ENCODE results near the gene APOB. TPM values are rescaled to one million over a fixed set of nuclear protein-coding genes. Genes with fewer than 3 reads are reported as not detected.
A peak's percentile ranks its signal among the peaks of the same experiment; 100 is the strongest.

APOB gene
- total and polyA plus RNA-seq, 2 of the 13 experiments (the other 11 are each of a cell fraction or from before 2014, with no cell fraction given), result 1,569 to 2,515 TPM

DNA sequence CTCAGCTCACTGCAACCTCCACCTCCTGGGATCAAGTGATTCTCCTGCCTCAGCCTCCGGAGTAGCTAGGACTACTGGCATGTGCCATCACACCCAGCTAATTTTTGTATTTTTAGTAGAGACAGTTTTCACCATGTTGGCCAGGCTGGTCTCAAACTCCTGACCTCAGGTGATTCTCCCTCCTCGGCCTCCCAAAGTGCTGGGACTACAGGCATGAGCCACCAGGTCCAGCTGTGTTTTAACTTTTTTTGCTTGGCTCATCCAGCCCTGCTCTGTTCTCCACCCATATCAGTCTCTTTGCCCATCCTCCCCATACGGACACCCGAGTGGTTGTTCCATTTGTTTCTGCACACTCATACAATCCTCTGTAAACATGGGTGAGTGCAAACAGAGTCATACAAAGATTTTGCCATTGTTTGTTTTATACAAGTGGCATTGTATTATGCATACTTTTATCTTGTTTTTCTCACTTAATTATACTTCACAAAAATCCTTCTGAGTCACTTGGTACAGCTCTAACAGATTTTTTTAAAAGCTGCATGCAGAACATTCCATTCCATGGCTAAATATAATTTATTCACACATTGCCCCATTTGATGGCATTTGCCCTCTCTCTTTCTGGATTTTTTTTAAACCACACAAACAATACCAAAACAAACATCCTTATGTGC, 5.3 kb downstream of the APOB start (continued):
- TF ChIP-seq ARID4A (CRISPR knock-in tag; IDR thresholded peaks at IDR 0.05; ENCODE audit: borderline replicate concordance), result 0 out of 2 replicates have a peak, but pooled peaks have one; percentile 8
- no peak for TF ChIP-seq ZNF576 (CRISPR knock-in tag; IDR thresholded peaks at IDR 0.05)
- TF ChIP-seq, protein P1, sequence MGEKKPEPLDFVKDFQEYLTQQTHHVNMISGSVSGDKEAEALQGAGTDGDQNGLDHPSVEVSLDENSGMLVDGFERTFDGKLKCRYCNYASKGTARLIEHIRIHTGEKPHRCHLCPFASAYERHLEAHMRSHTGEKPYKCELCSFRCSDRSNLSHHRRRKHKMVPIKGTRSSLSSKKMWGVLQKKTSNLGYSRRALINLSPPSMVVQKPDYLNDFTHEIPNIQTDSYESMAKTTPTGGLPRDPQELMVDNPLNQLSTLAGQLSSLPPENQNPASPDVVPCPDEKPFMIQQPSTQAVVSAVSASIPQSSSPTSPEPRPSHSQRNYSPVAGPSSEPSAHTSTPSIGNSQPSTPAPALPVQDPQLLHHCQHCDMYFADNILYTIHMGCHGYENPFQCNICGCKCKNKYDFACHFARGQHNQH (CRISPR knock-in tag; IDR thresholded peaks at IDR 0.05), result no peak
- peak; percentile 57; the same call in 1 of the 2 replicates for TF ChIP-seq TBX2 (CRISPR knock-in tag; IDR thresholded peaks at IDR 0.05; ENCODE audit: borderline replicate concordance)
- no peak for TF ChIP-seq ZNF614 (CRISPR knock-in tag; IDR thresholded peaks at IDR 0.05; ENCODE audit: borderline replicate concordance)
- TF ChIP-seq ZNF850 (CRISPR knock-in tag; conservative IDR thresholded peaks at IDR 0.05), result no peak
- TF ChIP-seq ZNF335 (CRISPR knock-in tag; IDR thresholded peaks at IDR 0.05), result no peak
- TF ChIP-seq PAWR (CRISPR knock-in tag; IDR thresholded peaks at IDR 0.05; ENCODE audit: borderline replicate concordance), result no peak
- no peak for TF ChIP-seq PRDM4 (CRISPR knock-in tag; IDR thresholded peaks at IDR 0.05; ENCODE audit: borderline replicate concordance)
- no peak for TF ChIP-seq ZMAT3 (CRISPR knock-in tag; conservative IDR thresholded peaks at IDR 0.05)
- TF ChIP-seq IRX3 (CRISPR knock-in tag; IDR thresholded peaks at IDR 0.05; ENCODE audit: borderline replicate concordance, low read depth), result peak; percentile 24; the same call in 1 of the 2 replicates
- TF ChIP-seq ZNF550 (CRISPR knock-in tag; IDR thresholded peaks at IDR 0.05; ENCODE audit: borderline replicate concordance), result no peak
- TF ChIP-seq GATA4 (IDR thresholded peaks at IDR 0.05; ENCODE audit: borderline replicate concordance, low read depth), result no peak
- TF ChIP-seq FOSL2 (CRISPR knock-in tag; IDR thresholded peaks at IDR 0.05), result peak; percentile 65; the same call in 1 of the 2 replicates
- no peak for TF ChIP-seq MEIS1 (CRISPR knock-in tag; IDR thresholded peaks at IDR 0.05; ENCODE audit: borderline replicate concordance)
- TF ChIP-seq TSC22D2 (CRISPR knock-in tag; IDR thresholded peaks at IDR 0.05; ENCODE audit: borderline replicate concordance), result no peak; the same call in 1 of the 2 replicates
- TF ChIP-seq ZNF225 (CRISPR knock-in tag; IDR thresholded peaks at IDR 0.05), result no peak
- no peak for TF ChIP-seq SKI (IDR thresholded peaks at IDR 0.05; ENCODE audit: partially characterized antibody)
- no peak for TF ChIP-seq E2F2 (CRISPR knock-in tag; IDR thresholded peaks at IDR 0.05; ENCODE audit: borderline replicate concordance)
- no peak for TF ChIP-seq SAP130 (CRISPR knock-in tag; IDR thresholded peaks at IDR 0.05; ENCODE audit: low read depth)

Measured in HepG2 (cell line).